ENCODE results near the gene PTPRT.

The PTPRT gene

DNA sequence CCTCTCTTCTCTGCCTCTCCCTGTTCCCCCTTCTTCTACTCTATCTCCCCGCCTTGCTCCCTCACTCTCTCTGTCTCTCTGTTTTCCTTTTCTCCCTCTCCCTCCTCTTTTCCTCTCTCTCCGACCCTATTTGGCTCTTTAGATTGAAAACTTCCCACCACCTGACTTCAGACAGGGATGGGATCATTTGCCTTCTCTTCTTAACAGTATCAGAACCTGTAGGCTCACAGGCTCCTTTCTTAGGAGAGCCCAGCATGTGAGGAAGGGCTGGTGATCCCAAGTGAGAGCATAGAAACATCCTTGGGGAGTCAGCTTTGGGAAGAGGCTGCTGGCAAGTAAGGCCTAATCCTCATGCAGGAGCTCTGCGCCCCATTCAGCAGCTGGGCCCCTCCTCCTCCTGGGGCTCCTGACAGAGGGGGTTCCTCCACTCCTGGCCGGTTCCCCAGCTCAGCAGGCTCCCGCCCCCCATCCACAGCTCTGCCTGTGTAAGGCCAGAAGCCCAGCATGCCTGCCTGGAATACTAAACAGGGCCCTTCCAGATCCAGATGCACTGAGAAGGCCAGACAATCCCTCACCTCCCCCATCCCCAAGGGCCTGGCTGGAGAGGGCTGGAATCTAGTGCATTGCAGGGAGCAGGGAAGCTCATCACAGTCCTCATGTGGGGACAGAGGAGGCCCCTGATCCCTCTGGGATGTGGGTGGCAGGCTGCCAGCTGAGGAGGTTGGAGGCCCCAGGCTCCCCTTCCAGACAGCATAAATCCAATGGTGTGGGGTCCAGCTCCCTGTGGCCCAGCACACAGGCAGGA lies 93.4 kb downstream of the PTPRT start:
- DNase-seq = no peak

DNA sequence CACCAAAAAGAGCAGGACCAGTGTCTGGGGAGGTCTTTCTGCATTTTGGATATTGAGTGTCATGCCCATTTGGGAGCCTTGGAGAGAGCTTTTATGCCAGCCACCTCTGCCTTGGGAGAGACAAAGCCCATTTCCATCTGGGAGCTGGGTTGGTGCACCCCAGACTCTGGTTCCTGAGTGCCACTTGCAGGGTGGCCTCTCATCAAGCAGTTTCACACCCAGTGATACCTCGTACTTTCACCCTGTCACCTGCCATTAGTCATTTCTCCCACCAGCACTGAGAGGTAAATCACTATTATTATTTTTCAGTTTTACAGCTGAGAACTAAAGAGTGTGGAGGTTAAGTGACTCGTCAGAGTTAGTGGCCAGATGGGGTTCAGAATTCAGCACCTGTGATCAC lies 94.7 kb downstream of the PTPRT start:
- no peak for DNase-seq

DNA sequence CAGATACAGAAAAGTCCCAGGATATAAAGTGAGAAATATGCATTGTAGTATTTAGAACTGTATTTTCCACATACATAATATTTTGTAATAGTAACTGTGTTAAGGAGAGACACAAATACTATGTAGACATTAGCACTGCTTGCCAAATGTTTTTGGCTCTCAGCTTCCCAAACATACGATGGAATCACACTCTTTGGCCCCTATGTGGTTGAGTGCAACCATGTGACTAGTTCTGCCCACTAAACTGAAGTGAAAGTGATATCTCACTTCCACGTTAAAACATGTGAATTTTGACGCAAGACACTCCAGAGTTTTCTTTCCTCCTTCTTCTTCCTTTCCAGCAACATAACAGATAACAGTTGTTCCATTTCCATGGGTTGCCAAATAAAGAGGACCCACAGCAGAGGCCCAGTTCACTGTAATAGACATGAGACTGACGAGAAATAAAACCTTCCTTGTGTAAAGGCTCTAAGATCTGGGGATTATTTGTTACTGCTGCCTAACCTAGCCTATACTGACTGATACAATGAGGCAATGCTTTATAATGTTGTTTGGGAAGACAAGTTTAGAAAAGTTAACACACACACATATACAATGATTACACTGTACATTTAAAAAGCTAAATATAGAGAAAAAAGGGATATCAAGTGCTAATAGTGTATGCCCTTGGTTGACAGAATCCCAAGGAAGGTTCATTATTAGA lies 97.2 kb downstream of the PTPRT start:
- DNase-seq = no peak

DNA sequence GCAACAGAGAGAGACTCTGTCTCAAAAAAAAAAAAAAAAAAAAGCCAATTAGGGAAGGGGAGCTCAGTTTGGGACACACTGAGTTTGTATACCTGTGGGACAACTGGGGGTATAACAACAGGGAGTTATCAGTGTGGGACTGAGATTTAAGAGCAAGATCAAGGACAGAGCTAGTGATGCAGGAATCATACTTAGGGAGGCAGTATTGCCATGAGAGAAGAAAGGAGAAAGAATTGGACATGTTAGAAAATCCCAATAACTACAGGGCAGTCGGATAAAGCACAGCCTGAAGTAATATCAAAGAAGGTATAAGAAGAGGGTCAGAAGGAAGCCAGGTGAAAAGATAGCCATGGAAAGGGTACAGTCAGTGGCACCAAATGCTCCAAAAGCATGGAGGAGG lies 121.2 kb downstream of the PTPRT start:
- DNase-seq = no peak

DNA sequence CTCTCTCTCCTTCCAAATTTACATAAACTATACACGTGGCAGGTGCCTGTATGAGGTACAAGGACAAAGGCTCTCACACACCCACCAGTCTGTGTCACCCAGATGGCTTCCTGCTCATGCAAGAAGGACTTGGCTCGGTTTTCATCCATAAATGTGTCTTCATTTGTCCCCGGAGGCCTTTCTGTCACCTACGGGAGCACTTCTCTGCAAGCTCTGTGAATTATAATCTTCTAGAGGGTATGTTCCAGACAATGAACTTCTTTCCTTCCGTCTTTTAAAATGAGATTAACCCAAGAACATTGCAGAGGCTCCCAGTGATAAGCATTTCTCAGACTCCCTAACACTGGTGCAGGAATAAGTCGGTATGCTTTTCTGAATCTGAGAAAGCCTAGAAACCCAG lies 123.6 kb downstream of the PTPRT start:
- no peak for DNase-seq

DNA sequence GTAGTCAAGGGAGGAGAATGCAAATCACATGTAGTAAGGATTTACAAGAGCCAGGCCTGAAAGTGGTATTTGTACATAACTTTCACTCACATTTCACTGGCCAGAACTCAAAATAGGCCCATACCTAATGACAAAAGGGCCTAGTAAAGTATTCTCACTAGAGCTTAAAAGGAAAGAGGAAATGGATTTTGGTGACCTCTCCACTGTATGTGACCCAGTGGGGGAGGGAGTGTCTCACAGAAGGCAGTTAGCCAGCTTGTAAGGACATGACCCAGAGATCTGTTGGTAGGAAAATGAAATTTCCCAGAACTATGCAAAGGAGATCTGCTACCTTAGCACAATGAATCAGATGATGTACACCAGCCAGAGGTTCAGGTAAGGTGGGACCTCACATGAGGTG lies 124.4 kb downstream of the PTPRT start:
- no peak for DNase-seq

DNA sequence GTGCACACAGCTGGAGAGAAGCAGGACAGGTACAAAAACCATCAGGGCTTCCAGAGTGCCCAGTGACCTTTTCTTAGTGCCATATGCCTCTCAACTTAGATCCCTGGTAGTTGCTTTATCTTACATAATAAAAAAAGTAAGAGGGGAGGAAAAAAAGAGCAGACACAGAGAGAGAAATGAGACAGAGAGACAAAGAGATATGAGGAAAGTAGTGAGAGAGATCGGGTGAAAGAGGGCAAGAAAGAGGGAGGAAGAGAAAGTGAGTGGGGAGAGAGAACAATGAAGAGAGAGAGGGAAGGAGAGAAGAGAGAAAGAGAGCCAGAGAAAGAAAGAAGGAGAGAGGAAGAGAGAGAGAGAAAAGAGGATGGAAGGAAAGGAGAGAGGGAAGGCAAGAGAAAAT lies 131.6 kb downstream of the PTPRT start:
- DNase-seq = no peak

DNA sequence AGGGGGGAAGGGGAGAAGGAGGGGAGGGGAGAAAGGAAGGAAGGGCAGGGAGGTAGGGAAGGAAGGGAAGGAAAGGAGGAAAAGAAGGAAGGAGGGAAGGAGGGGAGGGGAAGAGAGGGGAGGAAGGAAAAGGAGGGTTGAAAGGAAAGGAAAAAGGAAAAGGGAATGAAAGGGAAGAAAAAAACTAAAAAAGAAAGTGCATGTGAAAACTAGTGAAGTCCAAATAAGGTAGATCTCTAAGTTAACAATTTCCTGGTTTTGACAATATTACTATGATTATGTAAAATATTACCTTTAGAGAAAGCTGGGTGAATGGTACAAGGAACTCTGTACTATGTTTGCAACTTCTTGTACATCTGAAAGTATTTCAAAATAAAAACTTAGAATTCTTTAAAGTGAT lies 132.4 kb downstream of the PTPRT start:
- no peak for DNase-seq

DNA sequence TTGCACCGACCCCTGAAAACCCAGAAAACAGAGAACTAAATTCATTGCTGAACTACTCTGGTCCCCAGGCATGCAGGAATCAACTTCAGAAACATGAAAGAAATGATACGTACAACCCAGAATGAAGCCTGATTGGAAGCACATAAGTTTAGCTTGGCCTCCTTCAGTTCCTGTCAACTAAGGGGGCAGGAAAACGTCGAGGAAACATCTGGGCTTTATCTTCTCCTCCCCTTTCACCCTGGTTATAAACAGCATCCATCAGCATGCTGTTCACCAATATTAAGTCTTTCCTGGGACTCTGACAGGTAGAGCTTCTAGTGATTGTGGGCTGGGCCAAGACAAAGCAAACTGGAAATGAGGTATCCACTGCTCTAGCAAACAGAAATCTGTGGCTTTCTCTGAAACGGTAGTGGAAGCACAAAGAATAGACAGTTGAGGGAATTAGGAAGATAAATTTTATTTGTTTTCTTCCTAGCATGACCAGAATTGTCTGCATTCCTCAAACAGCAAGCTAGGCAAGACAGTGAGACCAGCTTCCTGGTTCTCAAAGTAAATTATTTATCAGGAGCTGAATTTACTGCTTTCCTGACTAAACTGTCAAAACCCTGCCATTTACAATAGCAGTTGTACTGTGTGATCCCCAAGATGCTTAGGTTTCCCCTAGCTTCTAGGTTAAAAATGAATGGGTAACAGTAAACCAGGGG lies 134.4 kb downstream of the PTPRT start:
- no peak for DNase-seq

DNA sequence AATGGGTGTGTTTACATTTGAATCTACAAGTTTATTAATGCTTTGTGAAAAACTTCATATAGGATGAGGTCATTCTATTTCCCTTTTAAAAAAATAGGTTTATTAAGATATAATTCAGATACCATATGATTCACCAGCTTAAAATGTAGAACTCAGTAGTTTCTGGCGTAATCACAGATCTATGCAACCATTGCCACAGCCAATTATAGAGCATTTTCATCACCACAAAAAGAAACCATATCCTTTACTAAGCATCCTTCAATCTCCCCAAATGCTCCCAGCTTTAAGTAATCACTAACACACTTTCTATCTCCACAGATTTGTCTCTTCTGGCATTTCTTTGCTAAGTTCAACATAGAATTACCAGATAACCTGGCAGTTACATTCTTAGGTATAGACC lies 137.2 kb downstream of the PTPRT start:
- no peak for DNase-seq

DNA sequence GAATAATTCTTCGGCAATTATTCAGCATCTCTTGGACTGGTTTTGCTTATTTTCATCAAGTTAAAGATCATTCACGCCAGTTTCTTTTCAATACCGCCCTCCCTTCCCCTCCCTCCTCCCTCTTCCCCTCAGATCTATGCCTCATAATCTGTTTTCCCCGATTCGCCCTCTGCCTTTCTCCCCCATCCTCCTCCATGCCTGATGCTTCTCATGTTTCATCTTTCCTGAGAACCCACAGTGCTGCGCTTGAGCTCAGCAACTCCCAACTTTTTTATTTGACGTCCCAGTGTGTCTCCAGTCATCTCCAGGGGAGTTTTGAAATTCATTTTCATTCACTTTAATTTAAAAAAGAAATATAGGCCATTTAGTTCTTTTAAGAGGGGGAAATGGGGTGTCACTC lies 142.7 kb downstream of the PTPRT start:
- no peak for DNase-seq

DNA sequence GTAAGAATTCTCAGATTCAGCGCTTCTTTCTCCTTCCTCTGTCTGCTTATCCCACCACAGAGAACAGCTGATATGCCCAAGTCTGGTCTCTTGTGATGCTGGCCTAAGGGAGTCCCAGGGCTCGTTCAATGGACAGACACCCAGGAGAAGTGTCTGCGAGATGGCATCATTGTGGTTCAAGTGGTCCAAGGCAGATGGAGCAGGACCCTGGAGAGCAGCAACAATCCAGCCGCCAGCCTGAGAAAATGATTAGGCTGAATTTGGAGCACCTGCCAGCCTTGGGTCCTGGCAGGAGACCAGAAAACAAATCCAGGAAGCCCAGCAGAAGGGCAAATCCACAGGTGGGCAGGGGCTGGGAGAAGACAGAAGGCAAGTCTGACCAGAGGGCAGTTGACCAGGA lies 145.8 kb downstream of the PTPRT start:
- no peak for DNase-seq

DNA sequence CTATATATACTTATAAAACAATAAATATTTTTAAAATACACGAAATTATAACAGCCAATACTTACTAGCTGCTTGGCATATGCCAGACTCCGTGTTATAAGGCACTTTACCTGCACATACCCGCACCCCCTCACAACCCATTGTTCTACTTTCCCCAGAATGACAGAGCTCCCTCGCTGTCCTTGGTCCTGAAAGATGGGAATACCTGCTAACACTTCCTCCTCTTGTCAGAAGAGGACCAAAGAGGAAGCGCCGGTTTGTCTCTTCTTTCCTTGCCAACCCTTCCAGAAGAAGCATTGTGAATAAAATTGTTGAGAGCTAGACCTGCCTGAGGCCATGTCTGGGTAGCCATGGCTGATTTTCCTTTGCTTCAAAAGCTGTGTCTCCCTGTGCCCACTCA lies 149.3 kb downstream of the PTPRT start:
- DNase-seq = no peak

DNA sequence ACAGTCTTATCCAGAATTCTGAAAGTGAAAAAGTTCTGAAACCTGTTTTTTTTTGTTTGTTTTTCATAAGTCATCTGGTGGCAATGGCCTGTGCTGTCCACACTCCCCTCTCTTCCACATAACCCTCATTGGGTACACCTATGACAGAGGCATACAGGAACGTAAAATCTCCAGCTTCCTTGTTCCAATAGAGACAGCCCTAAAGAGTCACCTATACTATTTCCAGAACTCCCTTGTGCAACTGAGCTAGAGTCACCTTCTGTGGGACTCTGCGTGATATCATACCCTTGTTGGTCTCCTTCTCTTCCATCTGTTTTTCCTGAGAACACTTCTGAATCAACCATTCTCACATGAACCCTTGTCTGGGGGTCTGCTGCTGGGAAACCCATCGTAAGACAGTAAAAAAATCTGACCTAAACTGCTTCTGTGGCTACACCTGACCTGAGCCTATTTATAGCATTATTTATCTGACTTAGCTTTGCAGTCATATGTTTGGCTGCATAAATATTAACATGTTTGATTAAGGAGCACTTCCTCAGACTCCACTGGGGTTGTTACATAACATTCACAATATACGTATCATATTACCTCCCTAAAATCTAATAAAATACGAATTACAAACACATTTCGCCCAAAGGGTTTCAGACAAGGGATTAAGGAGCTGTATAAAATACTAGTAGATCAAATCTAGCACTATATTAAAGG lies 151.9 kb downstream of the PTPRT start:
- DNase-seq = no peak

DNA sequence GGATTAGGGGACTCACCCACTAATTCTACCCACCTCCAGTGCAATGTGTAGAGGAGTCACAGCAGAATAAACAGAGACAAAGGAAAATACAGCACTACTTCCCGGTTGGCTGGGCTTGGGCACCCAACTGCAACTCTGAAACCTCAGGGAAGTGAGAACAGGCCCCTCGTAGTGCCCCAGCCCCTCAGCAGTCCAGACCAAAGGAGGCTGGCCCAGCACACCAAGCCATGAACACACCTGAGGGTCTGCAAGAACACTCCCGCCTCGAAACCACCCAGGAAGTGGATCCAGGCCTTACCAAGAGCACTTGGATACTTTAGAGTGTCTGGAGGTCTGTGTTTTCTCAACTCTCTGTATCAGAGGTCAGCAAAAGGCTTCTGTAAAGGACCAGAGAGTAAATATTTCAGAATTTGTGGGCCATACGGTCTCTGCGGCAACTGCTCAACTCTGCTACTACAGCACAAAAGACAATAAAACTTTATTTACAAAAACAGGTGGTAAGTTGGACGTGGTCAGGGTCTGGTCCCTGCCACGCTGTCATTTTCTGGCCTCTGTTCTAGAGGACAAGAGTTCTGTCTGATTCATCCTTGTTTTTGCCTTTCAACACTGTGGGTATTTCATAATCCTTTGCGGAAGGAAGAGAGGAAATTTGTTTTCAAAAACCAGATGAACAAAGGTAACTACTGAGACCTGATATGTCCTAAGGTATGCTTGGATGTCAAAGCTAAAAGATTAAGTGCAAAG lies 154.6 kb downstream of the PTPRT start:
- no peak for DNase-seq

DNA sequence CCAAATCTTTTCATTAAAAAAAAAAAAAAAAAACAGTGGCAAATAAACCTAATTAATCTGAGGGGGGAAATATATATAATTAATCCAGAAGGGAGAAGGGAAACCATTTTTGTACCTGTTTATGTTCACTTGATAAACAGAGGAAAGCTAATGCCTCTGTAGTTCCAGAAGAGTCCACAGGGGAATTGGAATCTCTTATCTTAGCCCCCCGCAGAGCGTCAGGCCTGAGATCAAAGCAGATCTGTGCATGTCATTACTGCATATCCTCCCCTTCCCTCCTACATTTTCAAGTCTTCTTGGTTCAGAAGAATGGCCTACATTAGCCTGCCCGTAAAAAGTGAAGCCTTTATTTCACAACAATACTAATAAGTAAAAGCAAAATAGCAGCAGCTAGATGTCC lies 157.2 kb downstream of the PTPRT start:
- DNase-seq = no peak

DNA sequence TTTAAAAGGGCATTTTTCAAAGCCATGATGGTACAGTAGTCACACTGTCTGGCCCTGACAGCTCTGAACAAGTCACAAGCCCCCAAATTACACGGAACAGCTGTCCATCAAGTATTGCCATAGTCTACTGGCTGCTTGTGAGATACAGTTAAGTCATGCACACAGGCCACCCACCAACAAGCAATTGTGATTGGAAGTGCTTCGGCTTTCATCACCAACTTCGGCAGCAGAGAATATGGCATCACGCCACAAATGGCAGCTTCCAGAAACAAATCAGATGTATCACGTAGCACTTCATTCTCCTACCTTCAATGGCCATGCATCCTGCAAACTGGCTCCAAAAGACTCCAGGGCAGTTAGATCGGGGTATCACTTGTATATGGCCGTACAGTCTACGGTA lies 160.5 kb downstream of the PTPRT start:
- DNase-seq = no peak

DNA sequence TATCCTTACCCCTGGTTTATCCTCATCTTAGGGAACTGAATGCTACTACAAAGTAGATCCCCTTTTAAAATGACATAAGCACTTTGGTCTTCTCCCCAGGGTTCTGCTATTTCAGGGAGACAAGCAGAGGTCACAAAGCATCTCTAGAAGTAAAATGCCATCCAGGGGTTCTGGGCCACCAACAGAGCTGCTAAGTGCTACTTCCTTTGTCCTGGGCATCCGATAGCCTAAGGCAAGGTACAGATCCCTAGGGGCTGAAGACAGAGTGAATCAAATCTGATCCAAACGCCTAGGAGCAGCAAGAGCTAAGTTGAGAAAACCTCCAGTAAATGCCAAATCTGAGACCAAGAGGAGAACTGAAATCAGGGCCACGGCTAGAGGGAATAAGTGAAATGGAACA lies 161.2 kb downstream of the PTPRT start:
- no peak for DNase-seq

DNA sequence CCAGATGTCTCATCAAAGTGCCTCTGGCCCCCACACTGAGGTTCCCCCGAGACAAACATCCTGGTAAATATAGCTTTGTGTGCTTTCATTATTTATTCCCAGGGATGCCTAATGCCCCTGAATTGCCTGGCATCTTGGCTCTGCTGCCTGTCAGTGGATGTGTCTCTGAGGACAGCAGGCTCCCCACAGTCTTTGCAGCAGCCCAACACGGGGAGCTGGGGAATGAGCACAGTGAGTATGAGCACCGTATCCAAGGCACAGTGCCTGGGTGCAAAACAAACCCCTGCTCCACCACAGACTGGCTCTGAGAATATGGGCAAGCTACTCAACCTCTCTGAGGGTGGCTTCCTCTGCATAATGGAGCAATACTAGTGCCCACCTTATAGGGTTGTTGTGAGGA lies 165.9 kb downstream of the PTPRT start:
- DNase-seq = no peak

DNA sequence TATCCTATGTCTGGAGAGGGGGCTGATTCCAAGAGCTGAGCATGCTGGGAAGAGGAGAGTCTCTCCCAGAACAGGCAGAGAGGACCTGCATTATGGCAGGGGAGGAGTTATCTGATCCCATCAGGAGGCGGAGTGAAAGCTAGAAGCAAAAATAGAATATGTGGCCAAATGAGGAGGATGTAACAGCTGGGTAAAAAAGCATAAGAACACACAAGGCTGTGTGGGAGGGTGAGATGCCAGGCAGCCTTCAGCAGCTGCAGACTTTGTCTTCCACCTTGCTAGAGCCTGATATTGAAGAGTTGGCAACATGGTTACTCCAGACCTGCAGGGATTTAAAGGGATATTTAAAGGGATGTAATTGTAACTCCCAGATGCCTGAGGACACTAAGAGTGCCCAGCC lies 167.1 kb downstream of the PTPRT start:
- DNase-seq = no peak

DNA sequence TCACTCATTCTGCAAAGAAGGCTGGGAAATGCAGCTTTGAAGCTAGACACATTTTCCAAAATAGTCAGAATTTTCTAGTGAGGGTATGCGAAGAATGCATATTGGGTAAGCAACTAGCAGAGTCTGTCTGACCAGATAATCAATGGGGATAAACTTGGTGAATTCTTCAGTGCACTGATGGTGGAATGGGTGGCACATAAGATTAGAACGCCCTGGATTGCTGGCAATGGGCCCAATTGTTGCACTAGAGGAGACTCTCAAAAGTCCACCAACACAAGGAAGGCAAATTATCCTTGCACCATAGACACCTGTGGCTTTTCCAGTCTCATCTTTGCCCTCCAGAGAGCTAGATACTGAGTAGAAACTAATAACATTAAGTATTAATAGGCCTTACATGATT lies 167.6 kb downstream of the PTPRT start:
- no peak for DNase-seq

DNA sequence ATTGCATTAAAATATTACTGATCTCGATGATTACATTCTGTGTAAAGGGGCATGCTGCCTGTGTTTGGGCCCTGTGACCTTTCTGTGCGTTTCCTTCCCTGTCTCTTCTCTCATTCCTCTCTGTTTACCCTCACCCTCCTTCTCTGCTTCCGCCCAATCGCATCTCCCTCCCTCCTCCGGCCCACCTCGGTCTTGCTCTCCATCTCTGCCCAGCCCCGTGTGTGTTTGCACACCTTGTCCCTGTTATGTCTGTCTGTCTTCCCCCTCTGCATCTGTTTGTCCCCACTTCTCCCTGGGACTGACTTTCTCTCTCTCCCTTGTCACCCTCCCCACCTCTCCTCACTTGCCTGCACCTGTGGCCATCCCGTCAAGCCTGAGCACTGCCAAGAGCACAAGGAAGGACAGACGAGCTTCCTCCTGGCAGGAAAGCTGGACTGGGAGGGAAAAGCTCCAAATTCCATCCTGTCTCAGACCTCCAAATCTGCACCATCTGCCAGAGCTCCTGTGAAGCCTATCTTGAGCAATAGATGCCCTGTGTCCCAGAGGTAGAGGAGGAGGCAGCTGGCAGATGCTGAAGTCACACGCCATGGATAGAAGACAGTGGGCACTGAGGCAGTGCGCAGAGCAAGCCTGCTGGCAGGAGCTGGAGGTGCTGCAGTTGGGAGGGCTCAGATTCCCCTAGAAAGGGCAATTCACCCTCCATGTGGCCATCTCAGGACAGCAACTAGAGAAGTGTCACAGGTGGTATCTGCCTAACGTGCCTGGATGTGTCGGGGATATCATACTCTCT lies 172.3 kb downstream of the PTPRT start:
- DNase-seq = no peak
